ENCODE results near the gene HYI.

HYI gene

GRCh38 chr1:43404353-43404752 lies 49.4 kb downstream of the HYI start:
- DNase-seq = no peak

GRCh38 chr1:43402089-43402865 lies 51.5 kb downstream of the HYI start:
- DNase-seq = no peak

Measured in hypothalamus (tissue), 51 donors.